Fibroblast of mammary gland (primary cell): ENCODE data around the gene MEF2C.
"Not testable (repeated sequence)": the region's sequence is repeated elsewhere in the genome, so short reads cannot be mapped to it uniquely, and the experiment has no call there.

ENCODE experiments used
- DNase-seq: peaks from one replicate; pipeline ENCODE4 v3.0.0-alpha.2; 2010; ENCODE audit warnings: low read depth
- H3K4me3 ChIP-seq: 2 replicates; pipeline ENCODE4 v1.5.1; 2011; ENCODE audit warnings: low read depth, mild to moderate bottlenecking, low read length, moderate library complexity; ENCODE audit not compliant: control insufficient read depth
- TF ChIP-seq, protein P1 (sequence below): conservative IDR thresholded peaks from 2 replicates; pipeline ENCODE4 v1.5.1; 2011; ENCODE audit warnings: low read depth, low read length, inconsistent platforms; ENCODE audit not compliant: control insufficient read depth, insufficient read depth

MEF2C gene

DNA sequence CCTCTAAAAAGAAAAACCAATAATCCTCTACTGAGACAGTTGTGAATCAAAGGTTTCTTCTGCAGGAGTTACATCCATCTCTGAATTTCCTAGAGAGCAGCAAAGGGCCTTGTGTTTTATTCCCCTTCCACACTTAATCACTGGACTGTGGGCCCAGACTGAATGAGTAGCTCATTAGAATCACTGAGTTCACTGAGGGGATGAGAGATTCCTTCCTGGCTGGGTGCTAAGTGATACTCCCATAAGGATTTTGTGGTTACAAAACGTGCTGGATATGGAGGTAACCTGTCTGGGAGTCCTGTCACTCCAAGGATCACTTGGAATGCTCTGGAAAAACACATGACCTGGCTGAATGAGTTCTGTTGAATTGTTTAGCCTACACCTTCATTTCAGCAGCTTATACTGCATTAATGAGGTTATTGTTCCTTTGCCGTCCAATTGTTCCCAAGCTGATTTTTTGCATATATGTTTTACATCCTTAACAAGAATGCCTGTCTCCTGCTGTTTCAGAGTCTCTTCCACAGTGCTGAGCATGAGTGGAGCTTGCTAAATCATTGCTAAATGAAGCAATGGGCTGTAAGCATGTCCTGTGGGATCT lies 82.9 kb downstream of the MEF2C start:
- no peak overlapping the region for H3K4me3 ChIP-seq
- DNase-seq: no peak
- TF ChIP-seq, protein P1, sequence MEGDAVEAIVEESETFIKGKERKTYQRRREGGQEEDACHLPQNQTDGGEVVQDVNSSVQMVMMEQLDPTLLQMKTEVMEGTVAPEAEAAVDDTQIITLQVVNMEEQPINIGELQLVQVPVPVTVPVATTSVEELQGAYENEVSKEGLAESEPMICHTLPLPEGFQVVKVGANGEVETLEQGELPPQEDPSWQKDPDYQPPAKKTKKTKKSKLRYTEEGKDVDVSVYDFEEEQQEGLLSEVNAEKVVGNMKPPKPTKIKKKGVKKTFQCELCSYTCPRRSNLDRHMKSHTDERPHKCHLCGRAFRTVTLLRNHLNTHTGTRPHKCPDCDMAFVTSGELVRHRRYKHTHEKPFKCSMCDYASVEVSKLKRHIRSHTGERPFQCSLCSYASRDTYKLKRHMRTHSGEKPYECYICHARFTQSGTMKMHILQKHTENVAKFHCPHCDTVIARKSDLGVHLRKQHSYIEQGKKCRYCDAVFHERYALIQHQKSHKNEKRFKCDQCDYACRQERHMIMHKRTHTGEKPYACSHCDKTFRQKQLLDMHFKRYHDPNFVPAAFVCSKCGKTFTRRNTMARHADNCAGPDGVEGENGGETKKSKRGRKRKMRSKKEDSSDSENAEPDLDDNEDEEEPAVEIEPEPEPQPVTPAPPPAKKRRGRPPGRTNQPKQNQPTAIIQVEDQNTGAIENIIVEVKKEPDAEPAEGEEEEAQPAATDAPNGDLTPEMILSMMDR: no peak

DNA sequence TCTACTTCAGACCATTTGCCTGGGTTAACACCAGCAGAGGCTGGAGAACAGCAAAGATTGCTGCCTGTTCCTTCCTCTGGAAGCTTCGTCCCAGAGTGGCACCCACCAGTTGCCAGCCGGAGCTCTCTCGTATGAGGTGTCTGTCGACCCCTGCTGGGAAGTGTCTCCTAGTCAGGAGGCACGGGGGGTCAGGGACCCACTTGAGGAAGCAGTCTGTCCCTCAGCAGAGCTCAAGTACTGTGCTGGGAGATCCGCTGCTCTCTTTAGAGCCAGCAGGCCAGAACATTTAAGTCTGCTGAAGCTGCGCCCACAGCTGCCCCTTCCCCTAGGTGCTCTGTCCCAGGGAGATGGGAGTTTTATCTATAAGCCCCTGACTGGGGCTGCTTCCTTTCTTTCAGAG lies 84.1 kb downstream of the MEF2C start:
- not testable (repeated sequence) for H3K4me3 ChIP-seq, DNase-seq

DNA sequence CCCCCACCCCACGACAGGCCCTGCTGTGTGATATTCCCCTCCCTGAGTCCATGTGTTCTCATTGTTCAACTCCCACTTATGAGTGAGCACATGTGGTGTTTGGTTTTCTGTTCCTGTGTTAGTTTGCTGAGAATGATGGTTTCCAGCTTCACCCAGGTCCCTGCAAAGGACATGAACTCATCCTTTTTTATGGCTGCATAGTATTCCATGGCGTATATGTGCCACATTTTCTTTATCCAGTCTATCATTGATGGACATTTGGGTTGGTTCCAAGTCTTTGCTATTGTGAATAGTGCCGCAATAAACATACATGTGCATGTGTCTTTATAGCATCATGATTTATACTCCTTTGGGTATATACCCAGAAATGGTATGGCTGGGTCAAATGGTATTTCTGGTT lies 89.2 kb downstream of the MEF2C start:
- not testable (repeated sequence) for H3K4me3 ChIP-seq, DNase-seq

DNA sequence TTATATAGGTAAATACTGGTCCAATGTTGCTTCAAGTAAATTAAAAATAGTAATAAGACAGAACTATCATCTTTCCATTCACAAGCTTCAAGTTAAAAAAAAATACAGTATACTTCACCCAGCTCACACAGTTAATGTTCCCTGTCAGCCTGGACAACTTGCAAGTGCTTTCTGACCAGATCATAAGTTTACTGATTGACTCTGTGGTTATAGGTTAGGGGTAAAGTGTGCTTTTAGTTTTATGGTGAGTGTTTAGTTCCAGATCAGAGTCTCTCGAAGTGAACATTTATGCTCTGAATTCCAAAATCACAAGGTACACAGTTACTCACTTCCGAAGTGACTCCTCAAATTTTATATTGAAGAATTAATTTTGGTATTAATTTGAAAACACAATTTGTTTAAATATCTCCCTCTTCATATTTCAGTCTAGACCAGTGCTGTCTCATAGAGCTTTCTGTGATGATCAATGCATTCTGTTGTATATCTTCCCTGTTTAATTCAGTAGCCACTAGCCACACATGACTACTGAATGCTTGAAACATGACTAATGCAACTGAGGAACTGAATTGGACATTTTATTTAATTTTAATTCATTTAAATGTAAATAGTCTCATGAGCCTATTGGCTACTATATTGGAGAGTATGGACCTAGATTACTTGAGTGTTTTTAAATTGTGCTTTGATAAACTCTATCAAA lies 90.7 kb downstream of the MEF2C start:
- peak; percentile 48 for DNase-seq
- no peak overlapping the region for H3K4me3 ChIP-seq
- TF ChIP-seq, protein P1: no peak

DNA sequence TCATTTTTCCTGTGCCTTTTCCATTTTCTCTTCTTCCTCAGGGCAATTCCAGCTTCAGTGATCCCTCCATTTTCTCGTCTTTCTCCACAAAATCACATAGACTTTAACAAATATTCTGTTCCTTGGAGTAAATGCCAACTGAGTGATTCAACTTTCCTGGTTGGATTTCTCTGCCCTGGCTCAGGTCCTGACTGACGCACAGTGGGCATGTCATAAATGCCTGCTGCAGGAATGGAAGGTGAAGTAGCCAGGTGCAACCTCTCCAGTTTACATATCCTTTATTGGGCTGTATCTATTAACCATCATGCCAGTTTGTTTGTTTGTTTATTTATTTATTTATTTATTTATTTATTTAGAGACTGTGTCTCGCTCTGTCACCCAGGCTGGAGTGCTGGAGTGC lies 95.1 kb downstream of the MEF2C start:
- no peak for DNase-seq
- no peak overlapping the region for H3K4me3 ChIP-seq
- TF ChIP-seq, protein P1: no peak

DNA sequence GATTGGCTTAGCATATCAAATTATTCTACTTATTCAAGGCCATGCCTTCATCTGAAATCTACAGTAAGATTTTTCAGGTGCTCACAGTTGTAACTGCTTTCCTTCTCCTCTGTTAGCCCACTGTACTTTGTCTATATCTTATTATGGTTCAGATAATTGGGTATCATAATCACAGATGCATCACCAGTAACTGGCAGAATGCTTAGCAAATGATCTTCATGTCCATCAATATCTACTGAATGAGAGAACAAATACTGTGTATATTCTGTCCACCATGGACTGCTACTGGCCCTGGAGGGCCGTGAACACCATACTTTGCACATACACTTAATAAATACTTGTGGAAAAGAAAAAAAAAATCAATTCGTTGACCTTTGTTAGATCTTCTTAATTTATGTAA lies 96.2 kb downstream of the MEF2C start:
- TF ChIP-seq, protein P1: no peak
- no peak for DNase-seq
- no peak overlapping the region for H3K4me3 ChIP-seq

DNA sequence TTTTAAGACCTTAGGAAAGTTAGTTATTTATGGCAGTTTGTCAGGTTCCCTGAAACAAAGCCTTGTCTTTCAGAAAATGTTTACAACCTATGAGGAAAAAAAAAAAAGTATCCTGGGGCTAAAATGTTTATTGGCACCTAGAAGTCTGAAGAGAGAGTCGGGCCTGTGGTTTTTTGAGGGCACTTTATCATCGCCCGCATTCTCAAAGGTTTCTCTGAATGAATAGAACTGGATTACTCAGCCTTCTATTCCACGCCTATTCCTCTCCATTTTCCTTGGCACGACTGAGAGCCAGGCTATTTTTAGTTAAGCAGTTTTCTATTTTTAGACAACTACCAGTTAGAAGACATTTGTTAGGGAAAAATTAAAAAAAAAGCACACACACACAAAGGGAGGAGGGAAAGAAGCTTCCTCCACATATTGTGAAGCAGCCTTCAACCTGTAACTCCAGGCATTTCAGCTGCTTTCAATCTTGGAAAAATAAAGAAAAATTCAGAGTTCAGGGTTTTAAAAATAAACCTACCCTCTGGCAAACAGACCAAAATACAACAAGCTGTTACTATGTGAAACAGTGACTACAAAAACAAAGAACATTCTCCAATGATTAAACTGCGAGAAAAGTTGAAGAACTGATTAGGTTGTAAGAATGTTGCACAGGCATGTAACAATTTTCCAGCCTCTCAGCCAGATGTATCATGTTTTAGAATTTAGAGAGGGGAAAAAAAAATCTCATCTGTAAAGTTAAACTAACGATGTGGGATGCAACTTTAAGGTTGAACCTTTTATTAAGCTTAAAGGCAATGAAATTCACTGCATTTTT lies 97.0 kb downstream of the MEF2C start:
- no peak overlapping the region for H3K4me3 ChIP-seq
- peak; percentile 94 for DNase-seq
- TF ChIP-seq, protein P1: no peak

DNA sequence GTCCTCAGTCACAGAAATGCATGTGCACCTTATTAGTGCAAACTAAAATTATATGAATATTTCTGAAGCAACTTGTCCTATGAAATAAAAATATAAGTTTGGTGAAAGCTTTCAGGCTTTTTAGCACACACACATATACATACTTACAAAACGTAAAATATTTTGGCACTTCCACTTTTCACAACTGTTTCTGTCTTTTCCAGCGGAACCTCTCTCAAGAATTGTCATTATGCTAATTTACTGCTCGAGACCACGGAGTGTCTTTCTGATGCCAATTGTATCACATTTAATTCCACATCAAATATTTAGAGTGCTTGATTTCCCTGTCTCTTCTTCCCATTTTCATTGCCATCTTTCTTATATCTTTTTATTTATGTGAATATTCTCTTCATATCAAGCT lies 100.4 kb downstream of the MEF2C start:
- TF ChIP-seq, protein P1: no peak
- H3K4me3 ChIP-seq: no peak overlapping the region
- DNase-seq: no peak
